ENCODE data around the gene SPATA2L. TPM values are rescaled to one million over a fixed set of nuclear protein-coding genes. Genes with fewer than 3 reads are reported as not detected.
A peak's percentile ranks its signal among the peaks of the same experiment; 100 is the strongest.

The SPATA2L gene
- total RNA-seq, 1 experiment from 2014 or later, result 12.7 TPM

DNA sequence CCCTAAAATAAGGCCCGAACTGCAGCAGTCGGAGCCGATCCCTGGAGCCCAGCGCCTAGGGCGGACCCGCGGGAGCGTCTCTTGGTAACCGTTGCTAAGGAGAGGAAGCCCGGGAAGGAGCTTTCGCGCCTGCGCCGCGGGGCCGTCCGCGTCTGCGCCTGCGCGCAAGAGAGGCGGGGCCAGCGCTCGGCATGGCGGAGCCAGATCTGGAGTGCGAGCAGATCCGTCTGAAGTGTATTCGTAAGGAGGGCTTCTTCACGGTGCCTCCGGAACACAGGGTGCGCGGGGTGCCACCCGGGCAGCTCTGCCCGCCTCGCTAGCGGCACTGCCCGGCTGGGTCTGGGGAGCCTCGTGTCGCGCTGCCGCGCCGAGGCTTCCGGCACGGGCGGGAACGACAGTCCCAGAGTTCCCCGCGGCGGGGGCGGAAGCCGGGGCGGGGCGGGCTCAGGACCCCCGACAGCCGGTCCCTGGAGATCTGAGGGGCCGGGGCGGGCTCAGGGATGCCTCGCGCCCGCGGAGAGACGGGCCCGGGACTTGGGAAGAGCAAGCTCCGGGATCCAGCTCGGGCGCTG is 14.9 kb downstream of the SPATA2L start, which contains the start of gene CDK10:
Gene CDK10 (plus strand): TSS at position 170 of the 572 bp plus-strand sequence. CDS start 22 bp downstream, at position 192.
- Histone ChIP-seq H3K4me3 (ENCODE audit: low read depth in 2 of 2, low read length in 2 of 2) (peak within 1 kb of the TSS; percentile 74 to 78), H3K27me3 (ENCODE audit: control insufficient read depth, insufficient read depth, low read length) (no peaks in the 10 kb centered on the region), H3K9me3 (ENCODE audit: control insufficient read depth, insufficient read depth, low read depth, low read length) (no peaks in the 10 kb centered on the region), H3K36me3 (ENCODE audit: control insufficient read depth, insufficient read depth, low read length) (no peaks in the 10 kb centered on the region; the same call in 1 of the 2 replicates), H3K4me1 (ENCODE audit: control insufficient read depth, insufficient read depth, low read length) (peaks cover 3% of the 10 kb centered on the region; the same call in 1 of the 2 replicates), H3K27ac (ENCODE audit: low read length) (peak within 1 kb of the TSS; percentile 82)
- CTCF ChIA-PET, result interaction anchor here (0.7 kb wide), 1 partner anchor 20 kb away, joined by 3 read pairs; no protein-coding TSS in a partner anchor
- BruUV-seq (replicated peaks), result no TSS peak
- intact Hi-C loops (cut with micrococcal nuclease; ENCODE audit: unreplicated experiment) (no loop called here), in situ Hi-C loops (cut with HindIII; ENCODE audit: low pct_unique_long_range_greater_than_20kb, low sequenced_read_pairs) (no loop called here)
- DNase-seq (ENCODE audit: low read depth, low spot score) (peak; percentile 24), ATAC-seq (peak; percentile 96)
- TF ChIP-seq POLR2AphosphoS5 (IDR thresholded peaks at IDR 0.05; ENCODE audit: low read depth, low read length), result peak; percentile 87
- TF ChIP-seq, protein P1, sequence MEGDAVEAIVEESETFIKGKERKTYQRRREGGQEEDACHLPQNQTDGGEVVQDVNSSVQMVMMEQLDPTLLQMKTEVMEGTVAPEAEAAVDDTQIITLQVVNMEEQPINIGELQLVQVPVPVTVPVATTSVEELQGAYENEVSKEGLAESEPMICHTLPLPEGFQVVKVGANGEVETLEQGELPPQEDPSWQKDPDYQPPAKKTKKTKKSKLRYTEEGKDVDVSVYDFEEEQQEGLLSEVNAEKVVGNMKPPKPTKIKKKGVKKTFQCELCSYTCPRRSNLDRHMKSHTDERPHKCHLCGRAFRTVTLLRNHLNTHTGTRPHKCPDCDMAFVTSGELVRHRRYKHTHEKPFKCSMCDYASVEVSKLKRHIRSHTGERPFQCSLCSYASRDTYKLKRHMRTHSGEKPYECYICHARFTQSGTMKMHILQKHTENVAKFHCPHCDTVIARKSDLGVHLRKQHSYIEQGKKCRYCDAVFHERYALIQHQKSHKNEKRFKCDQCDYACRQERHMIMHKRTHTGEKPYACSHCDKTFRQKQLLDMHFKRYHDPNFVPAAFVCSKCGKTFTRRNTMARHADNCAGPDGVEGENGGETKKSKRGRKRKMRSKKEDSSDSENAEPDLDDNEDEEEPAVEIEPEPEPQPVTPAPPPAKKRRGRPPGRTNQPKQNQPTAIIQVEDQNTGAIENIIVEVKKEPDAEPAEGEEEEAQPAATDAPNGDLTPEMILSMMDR (IDR thresholded peaks at IDR 0.05), result no peak
- peak; percentile 46; the same call in 1 of the 2 replicates for TF ChIP-seq SIN3A (IDR thresholded peaks at IDR 0.05; ENCODE audit: borderline replicate concordance, insufficient read depth, low read depth, low read length)
- TF ChIP-seq, protein P2, sequence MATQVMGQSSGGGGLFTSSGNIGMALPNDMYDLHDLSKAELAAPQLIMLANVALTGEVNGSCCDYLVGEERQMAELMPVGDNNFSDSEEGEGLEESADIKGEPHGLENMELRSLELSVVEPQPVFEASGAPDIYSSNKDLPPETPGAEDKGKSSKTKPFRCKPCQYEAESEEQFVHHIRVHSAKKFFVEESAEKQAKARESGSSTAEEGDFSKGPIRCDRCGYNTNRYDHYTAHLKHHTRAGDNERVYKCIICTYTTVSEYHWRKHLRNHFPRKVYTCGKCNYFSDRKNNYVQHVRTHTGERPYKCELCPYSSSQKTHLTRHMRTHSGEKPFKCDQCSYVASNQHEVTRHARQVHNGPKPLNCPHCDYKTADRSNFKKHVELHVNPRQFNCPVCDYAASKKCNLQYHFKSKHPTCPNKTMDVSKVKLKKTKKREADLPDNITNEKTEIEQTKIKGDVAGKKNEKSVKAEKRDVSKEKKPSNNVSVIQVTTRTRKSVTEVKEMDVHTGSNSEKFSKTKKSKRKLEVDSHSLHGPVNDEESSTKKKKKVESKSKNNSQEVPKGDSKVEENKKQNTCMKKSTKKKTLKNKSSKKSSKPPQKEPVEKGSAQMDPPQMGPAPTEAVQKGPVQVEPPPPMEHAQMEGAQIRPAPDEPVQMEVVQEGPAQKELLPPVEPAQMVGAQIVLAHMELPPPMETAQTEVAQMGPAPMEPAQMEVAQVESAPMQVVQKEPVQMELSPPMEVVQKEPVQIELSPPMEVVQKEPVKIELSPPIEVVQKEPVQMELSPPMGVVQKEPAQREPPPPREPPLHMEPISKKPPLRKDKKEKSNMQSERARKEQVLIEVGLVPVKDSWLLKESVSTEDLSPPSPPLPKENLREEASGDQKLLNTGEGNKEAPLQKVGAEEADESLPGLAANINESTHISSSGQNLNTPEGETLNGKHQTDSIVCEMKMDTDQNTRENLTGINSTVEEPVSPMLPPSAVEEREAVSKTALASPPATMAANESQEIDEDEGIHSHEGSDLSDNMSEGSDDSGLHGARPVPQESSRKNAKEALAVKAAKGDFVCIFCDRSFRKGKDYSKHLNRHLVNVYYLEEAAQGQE (IDR thresholded peaks at IDR 0.05; ENCODE audit: insufficient read depth in 1 of 2, low read depth in 2 of 2, low read length in 1 of 2), result no peak
- TF ChIP-seq TCF7L2 (IDR thresholded peaks at IDR 0.05; ENCODE audit: low read depth, low read length), result no peak
- POLR2A ChIA-PET, result interaction anchor here (0.5 kb wide), 1 partner anchor 243 kb away, joined by 5 read pairs; no protein-coding TSS in a partner anchor

DNA sequence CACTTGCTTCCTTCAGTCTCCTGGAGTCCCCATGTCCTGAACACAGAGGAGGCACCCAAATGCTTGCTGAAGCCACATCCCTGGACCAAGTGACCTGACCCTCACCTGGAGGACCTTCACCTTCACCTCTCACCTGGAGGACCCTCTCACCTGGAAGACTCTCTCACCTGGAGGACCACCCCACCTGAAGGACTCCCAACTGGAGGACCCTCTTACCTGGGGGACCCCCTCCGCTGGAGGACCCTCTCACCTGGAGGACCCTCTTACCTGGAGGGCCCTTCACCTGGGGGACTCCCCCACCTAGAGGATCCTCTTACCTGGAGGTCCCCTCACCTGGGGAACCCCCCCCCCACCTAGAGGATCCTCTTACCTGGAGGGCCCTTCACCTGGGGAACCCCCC is 15.6 kb downstream of the SPATA2L start:
- ChIA-PET POLR2A (no interaction called here), CTCF (no interaction called here)

More for the DNA sequence above, 15.6 kb downstream of the SPATA2L start:
- intact Hi-C loops (cut with micrococcal nuclease; ENCODE audit: unreplicated experiment), result no loop called here
- Histone ChIP-seq H3K4me1 (ENCODE audit: control insufficient read depth, insufficient read depth, low read length) (peaks cover 3% of the 10 kb centered on the region; the same call in 1 of the 2 replicates), H3K9me3 (ENCODE audit: control insufficient read depth, insufficient read depth, low read depth, low read length) (no peaks in the 10 kb centered on the region), H3K27ac (ENCODE audit: low read length) (no peak overlapping the region), H3K4me3 (ENCODE audit: low read depth in 2 of 2, low read length in 2 of 2) (no peak overlapping the region), H3K27me3 (ENCODE audit: control insufficient read depth, insufficient read depth, low read length) (no peaks in the 10 kb centered on the region), H3K36me3 (ENCODE audit: control insufficient read depth, insufficient read depth, low read length) (no peaks in the 10 kb centered on the region; the same call in 1 of the 2 replicates)
- in situ Hi-C loops (cut with HindIII; ENCODE audit: low pct_unique_long_range_greater_than_20kb, low sequenced_read_pairs), result no loop called here
- ATAC-seq, result no peak
- TF ChIP-seq TCF7L2 (IDR thresholded peaks at IDR 0.05; ENCODE audit: low read depth, low read length) (no peak), POLR2AphosphoS5 (IDR thresholded peaks at IDR 0.05; ENCODE audit: low read depth, low read length) (no peak), SIN3A (IDR thresholded peaks at IDR 0.05; ENCODE audit: borderline replicate concordance, insufficient read depth, low read depth, low read length) (no peak)
- TF ChIP-seq, protein P1 (IDR thresholded peaks at IDR 0.05), result no peak
- TF ChIP-seq, protein P2 (IDR thresholded peaks at IDR 0.05; ENCODE audit: insufficient read depth in 1 of 2, low read depth in 2 of 2, low read length in 1 of 2), result no peak
- no TSS peak for BruUV-seq (replicated peaks)
- DNase-seq (ENCODE audit: low read depth, low spot score), result no peak

Data from Panc1 (cell line).